NCI-H2227 (cell line): ENCODE results near the gene AP3B2.

Experiments used
- DNase-seq: peaks from one replicate; lab custom pipeline; 2025; ENCODE audit not compliant: unreplicated experiment; lab: John Stamatoyannopoulos, UW

The AP3B2 gene

DNA sequence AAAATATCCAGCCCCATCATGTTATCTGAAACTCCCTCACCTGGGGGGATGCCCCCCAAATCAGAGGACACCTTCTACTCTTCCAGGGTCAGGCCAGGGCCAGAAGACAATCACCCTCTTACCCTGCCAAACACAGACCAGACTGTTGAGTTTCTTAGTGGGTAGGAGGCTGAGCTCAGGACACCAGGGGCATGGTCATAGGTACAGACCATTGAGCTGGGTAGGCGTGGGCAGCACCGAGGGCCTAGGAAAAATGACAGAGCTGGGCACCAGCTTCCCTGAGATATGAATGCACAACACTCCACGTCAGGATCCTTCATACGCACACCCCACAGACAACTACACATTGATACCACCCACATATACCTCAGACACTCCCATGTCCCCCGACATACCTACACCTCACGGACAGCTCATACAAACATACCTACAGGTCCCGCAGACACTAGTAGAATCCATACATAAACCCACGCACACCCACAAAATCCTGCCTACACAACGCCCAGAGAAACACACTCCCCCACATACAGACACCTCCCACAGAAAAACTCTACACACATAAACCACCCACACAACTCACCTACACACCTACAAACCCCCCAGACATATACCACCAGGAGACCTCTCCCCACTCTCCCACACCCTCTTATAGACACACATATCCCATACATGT is 11.8 kb downstream of the AP3B2 start:
- no peak for DNase-seq

DNA sequence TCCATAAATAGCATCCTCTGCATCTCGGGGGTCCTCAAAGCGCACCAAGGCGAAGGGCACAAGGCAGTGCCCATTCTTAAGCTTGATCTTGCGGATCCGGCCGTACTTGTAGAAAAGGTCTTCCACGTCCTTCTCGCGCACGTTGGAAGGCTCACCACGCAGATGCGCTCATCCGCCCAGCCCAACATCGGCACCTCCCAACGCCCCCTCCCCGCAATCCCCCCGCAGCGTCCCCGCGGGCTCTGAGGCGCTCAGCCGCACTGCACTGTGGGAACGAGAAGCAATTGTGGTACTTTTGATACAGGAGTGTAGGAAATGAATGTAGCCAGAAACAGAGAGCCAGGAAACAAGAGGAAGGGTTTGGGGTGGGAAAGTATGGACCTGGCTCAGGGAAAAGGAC is 17.5 kb downstream of the AP3B2 start:
- no peak for DNase-seq

DNA sequence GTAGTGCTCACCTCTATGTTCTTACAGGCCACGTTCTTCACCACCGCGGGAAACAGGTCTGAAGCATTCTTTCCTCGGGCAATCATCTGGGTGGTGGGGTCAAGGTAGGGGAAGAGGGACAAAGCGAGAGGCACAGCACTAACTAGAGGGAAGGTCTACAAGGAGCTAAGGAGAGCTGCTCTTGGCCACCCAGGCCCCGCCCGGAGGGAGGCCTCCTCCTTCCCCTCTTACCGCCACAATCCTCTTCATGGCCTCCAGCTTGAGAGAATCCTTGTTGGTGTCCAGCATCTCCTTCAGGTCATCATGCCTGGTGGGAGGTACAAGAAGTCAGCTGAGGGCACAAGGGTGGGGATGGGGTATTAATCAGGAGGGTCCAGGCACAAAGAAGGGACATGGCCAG is 20.5 kb downstream of the AP3B2 start:
- DNase-seq: no peak

DNA sequence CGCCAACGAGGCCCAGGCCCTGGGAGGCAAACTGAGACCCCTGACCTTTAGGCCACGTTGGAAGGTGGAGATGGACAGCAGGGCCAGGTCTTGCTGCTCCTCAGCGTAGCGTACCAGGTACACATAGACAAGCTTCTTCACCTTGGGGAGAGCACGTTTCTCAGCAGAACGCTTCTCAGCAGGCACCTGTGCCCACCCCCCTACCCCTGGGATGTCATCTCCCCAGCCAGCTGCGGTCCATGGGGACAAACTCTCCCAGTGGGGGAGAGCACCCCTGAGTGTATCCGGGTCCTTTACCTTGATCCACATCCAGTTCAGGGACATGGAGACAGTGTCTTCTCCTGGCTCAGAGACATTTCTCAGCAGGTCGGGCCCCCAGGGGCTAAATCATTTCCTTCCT is 21.0 kb downstream of the AP3B2 start:
- DNase-seq: no peak

DNA sequence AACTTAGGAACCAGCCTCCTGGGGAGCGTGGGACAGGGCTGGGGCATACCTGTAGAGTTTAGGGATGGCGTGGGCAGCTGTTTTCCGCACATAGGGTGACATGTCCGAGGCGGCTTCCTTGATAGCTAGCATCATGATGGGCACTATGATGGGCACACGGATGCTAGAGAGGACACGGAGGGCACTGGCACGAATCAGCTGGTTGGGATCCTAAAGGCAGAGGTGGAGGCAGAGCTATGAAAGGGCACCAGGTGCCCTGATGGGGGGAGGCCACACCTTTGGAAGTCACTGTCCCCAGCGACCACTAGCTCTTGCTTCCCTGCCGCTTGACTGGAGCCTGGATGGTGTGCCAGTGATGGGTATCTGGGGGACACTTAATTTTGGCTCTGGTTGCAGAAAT is 28.3 kb downstream of the AP3B2 start:
- DNase-seq: no peak

DNA sequence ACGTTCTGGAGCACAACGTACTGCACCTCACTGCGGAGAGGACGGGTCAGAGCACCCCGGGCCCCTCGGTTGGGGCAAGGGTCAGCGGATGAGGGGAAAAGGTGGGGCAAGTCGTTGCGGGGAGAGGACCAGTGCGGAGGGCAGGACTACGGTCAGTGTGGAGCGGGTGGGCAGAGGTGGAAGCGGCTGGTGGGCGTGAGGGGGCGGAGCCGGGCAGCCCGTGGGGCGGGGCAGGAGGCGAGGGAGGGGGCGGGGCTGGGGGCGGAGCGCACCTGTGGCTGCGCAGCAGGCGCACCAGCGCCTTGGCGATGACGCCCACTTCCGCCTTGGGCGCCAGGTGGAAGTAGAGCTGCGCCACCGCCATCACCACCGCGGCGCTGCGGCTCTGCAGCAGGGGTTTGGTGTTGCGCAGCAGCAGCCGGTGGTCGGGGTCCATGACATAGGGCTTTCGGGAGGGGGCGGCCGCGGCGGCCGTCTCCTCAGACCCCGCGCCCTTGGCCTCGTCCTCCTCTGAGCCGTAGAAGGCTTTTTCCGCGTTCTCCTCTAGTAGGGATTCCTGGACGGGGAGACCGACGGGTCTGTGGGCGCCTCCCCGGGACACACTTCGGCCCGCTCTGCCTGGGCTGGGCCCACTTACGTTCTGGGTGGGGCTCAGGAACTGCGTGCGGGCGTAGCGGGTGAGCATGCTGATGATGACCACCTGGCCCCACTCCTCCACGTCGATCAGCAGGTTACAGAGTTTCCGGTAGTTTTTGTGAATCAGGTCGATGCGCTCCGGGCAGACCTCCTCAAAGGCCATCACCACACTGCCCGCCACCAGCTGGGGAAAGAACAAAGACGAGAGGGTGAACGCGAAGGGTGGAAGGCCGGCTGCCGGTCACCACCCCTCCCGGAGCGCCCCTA is 29.2 kb downstream of the AP3B2 start:
- no peak for DNase-seq

DNA sequence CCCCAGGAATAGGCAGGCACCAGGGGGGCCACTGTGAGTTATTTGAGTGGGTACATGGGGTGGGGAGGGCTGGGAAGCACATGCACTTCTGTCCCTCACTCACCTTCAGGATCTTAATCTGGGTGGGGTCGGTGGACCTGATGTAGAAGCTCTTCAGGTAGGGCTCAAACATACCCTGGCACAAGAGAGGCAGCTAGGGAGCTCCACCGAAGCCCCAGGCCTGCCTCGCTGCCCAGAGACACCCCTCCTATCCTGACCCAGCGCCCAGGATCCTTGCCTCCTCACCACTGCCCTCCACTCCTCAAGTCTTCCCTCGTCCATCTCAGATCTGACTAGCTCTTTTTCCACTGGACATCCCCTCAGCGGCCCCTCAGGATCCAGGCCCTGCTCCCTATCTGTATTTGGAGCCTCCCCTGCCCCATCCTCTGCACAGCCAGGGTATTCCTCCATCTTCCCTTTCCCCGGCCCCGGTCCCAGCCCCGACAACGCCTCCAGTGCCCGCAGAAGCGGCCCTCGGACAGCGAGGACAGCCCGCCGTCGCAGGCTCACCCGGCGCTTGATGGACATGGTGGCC is 30.0 kb downstream of the AP3B2 start:
- no peak for DNase-seq

DNA sequence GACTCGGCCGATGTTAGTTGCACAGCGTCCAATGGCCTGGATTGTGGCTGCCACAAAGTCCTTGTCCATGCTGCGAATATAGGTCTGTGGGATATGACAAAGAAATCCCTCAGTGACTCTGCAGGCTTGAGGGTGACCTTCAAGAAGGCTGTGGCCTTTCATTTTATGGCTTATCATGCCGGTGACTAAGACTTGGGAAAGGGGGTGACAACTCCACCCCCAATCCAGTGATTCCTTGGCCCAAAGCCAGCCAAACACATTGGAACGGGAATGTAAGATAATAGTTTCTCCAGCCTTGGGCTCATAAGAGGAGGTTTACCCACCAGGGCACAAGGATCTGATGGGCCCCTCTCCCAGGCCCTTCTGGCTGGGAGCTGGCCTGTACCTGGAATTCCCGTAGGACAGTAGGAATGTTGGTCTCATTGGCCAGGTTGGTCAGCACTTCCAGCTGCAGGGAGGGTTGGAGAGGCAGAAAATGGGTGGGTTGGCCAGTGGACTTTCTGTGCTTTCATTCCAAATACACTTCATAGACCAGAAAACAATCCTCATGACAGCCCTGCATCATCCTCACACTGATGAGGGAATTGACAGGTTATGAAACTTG is 31.9 kb downstream of the AP3B2 start:
- DNase-seq: no peak

DNA sequence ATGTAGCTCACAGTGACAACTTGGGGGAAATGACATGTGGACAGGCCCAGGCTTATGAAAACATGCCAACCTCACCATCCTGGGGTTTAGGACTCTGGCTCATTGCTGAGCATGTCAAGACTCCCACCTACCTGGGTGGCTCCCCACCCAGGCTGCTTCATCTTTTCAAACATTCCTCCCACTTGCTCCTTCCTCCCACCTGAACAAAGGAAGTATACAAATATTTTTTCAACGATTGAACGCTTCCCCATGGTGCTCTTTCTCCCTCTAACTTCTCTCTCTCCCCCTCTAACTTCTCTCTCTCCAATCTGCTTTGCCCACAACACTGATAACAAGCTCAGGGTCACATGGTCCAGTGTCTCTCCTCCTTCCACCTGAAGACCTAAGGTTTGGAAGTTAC is 34.8 kb downstream of the AP3B2 start:
- no peak for DNase-seq

DNA sequence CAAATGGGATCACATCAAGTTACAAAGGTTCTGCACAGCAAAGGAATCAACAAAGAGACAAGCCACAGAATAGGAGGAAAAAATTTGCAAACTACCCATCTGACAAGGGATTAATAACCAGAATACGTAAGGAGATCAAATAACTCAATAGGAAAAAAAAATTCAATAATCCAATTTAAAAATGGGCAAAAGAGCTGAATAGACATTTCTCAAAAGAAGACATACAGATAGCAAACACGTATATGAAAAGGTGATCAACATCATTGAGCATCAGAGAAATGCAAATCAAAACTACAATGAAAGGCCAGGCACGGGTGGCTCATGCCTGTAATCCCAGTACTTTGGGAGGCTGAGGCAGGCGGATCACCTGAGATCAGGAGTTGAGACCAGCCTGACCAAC is 39.0 kb downstream of the AP3B2 start:
- no peak for DNase-seq

DNA sequence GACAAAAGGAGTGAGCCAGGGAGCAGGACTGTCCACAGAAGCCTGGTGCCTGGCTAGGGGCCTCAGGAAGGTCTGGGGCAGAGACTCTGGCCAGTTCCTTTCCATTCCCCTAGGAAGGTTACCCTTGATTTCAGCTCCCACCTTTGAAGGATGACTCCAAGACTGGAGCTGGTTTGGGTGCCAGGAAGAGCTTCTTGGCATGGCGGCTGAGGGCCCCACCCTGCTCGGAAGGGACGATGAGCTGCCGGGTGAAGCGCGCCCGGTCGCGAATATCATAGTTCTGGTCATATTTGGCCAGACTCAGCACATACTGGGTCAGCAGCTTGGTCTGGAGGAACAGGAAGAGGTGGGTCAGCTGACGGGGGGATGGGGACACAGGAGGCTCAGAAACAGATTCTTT is 43.1 kb downstream of the AP3B2 start:
- DNase-seq: no peak

DNA sequence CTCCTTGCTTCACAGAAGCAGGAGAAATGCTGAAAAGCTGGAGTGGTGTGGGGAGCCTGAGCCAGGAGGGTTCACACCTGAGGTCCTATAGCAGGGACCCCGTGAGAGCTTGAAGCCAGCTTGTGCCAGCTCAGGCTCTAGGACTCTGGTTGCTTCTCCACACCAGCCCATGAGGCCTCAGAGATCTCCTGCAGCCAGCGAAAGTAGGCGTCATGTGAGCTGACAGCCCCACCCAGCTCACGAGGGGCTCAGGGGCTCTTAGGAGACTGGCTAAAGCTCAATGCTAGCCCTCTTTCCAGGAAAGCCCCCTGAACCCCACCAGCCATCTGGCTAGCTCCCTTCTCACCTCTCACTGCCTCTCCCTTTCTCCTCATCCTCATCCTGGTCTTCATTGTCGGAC is 45.7 kb downstream of the AP3B2 start:
- DNase-seq: no peak

DNA sequence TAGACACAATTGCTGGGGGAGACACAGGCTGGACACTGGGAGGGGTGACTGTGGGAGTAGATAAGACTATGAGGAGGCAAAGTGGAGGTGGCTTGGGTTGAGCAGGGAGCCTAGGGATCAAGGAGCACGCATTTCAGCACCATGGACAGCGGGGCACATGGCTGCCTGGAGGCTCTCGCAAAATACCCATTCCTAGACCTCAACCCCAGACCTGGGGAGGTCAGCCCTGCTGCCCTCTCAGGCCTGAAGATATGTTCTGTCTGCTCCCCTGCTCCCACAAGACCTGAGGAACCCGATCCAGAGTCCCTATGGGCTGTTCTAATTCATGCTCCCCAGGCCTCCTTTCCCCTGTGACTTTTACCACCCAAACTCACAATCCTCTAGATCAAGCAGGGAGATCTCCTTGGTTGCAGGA is 46.5 kb downstream of the AP3B2 start:
- DNase-seq: no peak

DNA sequence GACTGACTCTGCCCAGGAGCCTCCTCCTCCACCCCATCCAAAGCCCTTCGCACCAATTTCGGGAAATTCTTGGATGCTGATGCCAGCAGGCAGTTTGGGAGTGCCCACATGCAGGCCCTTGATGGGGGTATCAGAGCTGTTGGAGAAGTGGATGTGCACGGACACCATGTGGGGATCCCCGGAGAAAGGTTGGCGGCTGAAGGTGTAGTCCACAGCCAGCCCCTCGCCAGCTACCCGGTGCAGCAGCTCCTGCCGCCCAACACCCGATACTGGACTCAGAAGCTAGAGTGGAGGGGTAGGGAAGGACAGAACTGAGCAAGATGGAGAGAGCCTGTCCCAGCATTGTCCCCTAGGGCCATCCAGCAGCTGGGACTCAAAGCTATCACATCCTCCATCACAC is 47.0 kb downstream of the AP3B2 start:
- no peak for DNase-seq

DNA sequence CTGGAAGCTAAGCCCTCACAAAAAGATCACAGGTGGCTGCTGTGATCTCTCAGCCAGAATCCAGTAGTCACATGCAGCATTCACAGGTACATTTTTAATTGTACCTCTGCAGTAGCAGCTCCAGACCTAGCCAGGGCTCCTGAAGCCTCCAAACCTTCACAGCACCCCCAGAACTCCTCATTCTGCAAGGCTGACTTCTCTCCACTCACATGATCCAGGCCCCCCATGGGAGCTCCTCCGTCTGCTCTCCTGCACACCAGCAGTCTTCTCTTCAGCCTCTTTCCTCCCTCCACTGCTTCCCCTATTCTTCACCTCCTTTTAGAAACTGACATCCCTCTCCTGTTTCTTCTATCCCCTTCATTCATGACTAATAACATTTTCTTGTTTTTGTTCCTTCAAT is 49.3 kb downstream of the AP3B2 start:
- DNase-seq: no peak

DNA sequence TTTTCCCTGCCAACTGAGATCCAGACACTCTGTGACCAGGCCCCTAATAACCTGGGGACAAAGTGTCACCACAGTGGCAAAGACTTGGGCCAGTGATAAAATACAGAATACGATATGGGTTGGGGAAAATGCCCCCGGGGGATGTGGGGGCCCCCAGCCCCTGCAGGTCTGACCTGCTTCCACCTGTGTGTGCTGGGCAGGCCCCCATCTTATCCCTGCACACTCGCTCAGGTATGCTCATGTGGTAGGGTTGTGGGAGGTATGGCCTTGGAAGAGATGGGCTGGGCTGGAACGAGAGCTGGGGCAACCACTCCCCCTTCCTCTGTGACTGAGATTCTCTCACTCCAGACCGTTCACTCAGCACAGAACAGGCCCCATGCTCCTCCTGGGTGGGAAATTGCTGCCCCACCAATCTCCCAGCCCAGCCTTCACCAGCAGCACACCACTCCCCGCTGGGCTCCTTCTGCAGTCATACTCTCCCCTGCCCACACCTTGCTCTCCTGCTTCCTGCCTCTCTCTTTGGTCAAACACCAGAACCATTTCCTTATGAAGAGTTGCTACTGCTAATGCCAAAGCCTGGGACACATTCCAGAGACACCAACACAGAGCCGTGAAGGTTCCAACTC is 52.9 kb downstream of the AP3B2 start:
- no peak for DNase-seq

DNA sequence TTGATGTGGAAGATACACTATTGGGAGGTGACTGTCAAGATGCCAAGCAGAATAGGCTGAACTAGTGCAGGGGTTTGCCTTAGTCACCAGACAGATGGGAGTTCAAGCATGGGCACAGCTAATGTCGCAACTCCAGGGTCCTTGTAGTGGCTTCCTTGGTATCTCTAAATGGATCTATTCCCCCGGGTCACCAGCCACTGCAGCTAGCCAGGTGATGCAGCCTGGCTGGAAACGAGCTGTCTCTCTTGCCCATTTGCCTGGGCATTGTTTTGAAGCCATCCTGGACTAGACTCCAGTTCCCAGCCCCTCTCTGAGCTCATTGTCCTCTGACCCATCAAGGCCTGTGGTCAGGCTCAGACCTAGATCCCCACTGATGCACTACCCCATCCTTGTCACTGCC is 54.1 kb downstream of the AP3B2 start:
- DNase-seq: no peak

DNA sequence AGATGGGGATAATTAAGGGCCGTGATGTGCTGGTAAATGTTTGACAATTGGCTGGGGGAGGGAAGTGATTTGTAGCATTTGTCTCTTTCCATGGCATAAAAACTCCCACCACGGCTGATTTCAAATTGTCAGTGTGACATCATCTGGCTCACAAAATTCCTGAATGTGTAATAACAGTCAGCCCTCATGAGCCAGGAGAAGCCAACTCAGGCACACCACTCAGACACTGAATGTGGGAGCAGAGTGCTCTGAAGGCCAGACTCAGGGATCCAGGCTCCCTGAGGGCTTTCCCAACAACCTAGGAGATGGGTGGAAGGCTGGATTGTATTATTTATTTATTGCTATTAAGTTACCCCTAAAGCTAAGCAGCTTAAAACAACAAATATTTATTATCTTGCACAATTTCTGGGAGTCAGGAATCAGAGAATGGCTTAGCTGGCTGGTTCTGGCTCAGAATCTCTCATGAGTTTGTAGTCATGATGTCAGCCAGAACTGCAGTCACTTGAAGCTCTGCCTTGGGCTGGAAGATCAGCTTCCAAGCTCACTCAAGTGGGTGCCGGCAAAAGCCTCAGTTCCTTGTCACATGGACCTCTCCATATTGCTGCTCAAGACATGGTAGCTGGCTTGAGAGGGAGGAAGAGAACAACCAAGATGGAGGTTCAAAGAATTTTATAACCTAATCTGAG is 56.0 kb downstream of the AP3B2 start:
- DNase-seq: no peak

DNA sequence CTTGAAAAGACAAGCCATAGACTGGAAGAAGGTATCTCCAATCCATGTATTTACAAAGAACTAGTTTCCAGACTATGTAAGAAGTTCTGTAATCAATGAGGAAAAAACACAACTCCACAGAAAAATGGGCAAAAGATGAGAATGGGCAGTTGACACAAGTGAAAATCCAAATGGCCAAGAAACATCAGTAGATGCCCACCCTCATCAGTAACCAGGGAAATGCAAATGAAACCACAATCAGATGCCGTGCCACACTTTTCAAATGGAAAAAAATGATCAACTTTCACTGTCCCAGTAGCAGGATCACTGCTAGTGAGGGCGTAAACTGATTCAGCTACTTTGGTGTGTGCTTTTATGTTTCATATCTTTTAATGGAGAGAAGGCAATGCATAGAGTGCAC is 58.0 kb downstream of the AP3B2 start:
- no peak for DNase-seq

DNA sequence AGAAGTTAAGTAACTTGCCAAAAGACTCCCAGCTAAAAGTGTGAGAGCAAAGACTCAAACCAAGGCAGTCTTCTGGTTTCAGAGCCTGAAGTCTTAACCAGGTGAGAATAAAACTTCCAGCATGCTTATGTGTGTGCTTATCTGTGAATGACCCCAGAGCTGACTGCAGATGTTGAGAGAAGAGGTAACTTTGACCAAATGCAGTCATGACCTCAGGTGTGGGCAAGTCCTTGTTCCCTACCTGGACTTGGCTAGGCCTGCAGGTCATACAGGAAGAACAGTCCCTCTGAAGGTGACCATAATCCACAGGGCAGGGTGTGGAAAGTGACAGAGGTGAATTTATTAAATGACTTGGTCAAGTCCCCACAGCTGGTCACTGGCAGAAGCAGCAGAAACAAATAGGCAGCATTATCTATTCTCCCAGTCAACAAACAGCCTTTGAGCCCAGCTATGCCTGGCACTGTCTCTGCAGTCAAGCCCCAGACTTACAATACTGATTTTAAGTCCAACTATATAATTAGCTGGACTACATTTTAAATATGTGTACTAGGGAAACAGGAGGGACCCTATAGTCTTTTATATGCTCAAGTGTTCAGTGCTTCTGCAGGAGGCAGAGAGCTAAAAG is 59.5 kb downstream of the AP3B2 start:
- DNase-seq: no peak
